GM18520 (cell line): ENCODE data around the gene NMBR.
"Not testable (repeated sequence)": the region's sequence is repeated elsewhere in the genome, so short reads cannot be mapped to it uniquely, and the experiment has no call there.

Source experiments
- ATAC-seq: cut with Tn5 transposase; IDR thresholded peaks from one replicate; pipeline ENCODE4 v1.9.1; 2021; ENCODE audit not compliant: unreplicated experiment

NMBR gene

DNA sequence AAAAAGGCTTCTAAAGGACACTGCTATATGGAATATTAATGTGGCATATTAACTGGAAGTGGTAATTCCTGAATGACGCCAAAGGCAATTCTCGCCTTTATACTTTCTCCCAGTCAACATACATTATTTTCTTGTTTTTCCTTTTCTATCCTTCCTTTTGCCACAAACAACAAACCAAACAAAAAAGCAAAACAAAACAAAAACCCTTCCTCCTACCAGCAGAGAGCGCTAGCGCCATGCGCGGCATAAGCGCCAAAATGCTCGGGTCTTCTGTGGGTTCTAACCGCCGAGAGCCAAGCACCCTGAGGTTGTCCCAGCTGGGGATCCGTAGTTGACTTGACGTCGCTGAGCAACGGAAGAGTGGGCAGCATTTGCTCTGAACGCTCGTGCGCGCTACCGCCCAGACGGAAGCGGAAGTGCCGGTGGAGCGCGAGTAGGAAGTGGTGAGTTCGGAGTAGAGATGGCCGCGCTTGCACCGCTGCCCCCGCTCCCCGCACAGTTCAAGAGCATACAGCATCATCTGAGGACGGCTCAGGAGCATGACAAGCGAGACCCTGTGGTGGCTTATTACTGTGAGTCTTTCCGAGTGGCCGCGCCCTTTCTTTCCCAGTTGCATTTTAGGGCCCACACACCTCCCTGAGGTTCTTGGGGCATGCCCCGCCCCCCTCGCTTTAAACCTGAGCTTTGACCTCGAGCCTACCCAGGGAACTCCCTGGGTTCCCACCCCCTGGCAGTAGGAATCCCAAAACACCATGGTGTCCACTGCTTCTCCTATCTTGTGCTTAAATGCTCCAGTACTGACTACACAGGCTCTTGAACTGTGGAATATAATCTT lies at the start of gene NMBR, which contains the start of gene VTA1:
Gene NMBR, minus strand, starts transcription at position 295 of the 835 bp plus-strand sequence. CDS start 58,464 bp downstream, outside the sequence.
Gene VTA1, plus strand, starts transcription at position 436 of the 835 bp plus-strand sequence. Its CDS starts 25 bp downstream, at position 461.
- ATAC-seq = peak; percentile 98

- ATAC-seq = no peak
Measured at GRCh38 chr6:142195862-142196541, 49.1 kb upstream of the NMBR start.

GRCh38 chr6:142193621-142194020 lies 46.7 kb upstream of the NMBR start:
- no peak for ATAC-seq

DNA sequence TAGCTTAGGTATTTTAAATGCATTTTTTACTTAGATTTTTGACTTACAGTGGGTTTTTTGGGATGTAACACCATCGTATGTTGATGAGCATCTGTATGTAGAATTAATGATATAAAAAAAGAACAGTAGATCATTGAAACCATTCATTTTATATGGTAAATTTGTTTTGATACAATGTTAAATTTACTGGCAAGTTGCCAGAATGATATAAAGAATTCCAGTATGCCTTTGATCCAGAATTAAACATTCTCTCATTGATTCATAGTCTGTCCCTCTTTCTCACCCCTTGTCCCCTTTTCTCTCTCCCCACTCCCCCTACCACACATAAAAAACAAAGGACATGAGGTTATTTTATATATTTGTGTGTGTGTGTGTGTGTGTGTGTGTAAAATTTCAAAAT lies 45.4 kb upstream of the NMBR start:
- ATAC-seq = no peak

GRCh38 chr6:142189057-142189456 lies 42.1 kb upstream of the NMBR start:
- no peak for ATAC-seq

GRCh38 chr6:142188341-142188740 lies 41.4 kb upstream of the NMBR start:
- not testable (repeated sequence) for ATAC-seq

- no peak for ATAC-seq
Measured at GRCh38 chr6:142187209-142187608, 40.3 kb upstream of the NMBR start.

GRCh38 chr6:142185641-142186040 lies 38.7 kb upstream of the NMBR start:
- ATAC-seq = no peak

GRCh38 chr6:142184307-142184706 lies 37.4 kb upstream of the NMBR start:
- no peak for ATAC-seq

GRCh38 chr6:142183351-142183750 lies 36.4 kb upstream of the NMBR start:
- no peak for ATAC-seq

DNA sequence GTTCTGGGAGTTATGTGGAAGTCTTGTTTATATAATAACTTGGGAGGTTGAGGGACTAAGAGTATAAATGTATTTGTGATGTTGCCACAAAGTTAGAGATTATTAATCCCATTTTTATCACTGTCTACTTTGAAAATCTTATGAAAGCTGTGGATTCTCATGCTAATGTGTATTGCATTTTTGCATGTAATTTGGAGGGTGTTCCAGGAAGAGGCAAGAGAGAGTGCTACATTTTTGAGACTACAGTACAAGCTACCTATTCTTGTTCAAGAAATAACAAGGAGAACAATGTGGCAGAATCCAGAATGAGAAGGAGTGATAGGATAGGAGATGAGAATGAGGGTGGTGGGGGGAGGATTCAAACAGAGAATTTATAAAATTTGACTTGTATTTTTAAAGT lies 35.1 kb upstream of the NMBR start:
- no peak for ATAC-seq

DNA sequence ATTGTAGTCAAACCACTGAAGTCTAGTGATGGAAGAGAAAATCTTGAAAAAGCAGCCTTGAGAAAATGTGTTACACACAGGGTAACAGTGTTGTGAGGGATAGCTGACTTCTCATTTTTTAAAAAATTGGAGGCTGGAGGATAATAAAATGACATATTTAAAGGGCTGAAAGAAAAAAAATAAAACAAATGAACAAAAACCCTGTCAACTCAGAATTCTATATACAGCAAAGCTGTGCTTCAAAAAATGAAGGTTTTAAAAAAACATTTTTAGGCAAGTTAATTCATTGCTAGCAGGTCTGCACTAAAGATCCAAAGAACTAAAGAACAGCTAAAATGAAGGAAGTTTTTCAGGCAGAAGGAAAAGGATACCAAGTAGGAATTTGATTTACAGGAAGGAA lies 31.2 kb upstream of the NMBR start:
- no peak for ATAC-seq

GRCh38 chr6:142174703-142175102 lies 27.8 kb upstream of the NMBR start:
- ATAC-seq = no peak

- ATAC-seq = no peak
Measured at GRCh38 chr6:142173980-142174379, 27.1 kb upstream of the NMBR start.

DNA sequence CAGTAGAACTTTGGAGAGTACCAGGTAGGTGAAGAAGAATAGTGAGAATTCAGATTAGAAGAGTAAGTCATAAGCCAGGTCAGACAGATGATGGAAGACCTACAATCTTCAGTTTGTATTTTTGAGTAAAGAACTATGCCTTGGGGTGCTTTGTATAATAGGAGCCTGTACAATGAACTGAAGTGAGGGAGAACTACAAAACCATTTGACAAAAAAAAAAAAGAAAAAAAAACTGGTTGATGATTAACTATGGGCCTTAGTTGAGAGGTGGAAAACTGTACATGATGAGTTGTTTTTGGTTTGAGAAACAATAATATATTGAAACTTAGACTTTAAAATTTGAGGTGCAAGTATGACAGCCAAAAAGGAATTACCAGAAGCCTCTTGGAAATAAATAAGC lies 25.8 kb upstream of the NMBR start:
- no peak for ATAC-seq

- ATAC-seq = no peak
Measured at GRCh38 chr6:142171351-142171750, 24.4 kb upstream of the NMBR start.

- ATAC-seq = no peak
Measured at GRCh38 chr6:142167486-142167885, 20.6 kb upstream of the NMBR start.

- no peak for ATAC-seq
Measured at GRCh38 chr6:142167071-142167470, 20.1 kb upstream of the NMBR start.

DNA sequence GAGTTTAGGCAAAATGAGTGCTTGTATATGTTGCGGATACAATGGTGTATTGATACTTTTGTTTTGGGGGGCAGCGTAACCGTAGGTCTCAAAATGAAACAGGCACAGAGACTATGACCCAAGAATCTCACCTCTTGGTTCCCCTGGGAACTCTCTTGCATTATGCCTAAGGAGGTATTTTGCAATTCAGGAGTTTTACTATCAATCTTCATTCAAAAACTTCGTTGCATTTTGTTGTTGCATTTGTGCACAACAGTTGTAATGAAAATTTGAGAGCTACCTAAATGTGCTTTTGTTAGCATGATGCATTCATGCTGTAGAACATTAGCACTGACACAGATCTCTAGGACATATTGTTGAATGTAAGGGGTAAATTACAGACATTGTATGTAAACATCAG lies 18.3 kb upstream of the NMBR start:
- ATAC-seq = no peak

DNA sequence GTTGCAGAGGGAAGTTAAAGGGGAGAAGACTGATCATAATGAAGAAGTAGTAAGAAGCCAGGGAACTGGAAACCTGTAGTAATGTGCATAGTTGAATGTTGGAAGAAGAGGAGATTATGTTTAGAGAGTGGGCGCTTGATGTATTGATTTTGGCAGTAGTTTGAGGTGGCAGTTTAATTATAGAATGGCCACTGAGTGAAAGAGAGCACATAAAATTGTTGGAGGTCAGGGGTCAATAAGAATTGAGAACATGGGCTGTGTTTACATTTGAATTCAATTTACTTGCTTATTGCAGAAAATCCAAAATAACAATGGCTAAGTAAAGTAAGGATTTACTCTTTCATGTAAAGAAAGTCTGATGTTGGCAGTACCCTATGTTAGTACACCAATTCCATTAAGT lies 15.9 kb upstream of the NMBR start:
- ATAC-seq = no peak

GRCh38 chr6:142156758-142157068 lies 9.8 kb upstream of the NMBR start:
- ATAC-seq = not testable (repeated sequence)
